Stimulated activated CD8-positive, alpha-beta memory T cell treated with anti-CD3 and anti-CD28 coated beads, Interleukin-15, amount 100 ng/mL, for 48 hours (primary cell): ENCODE results near the gene ACOT8.
"Not testable (repeated sequence)": the region's sequence is repeated elsewhere in the genome, so short reads cannot be mapped to it uniquely, and the experiment has no call there.

Experiments
- DNase-seq, 2 donors: peaks; one replicate each; pipeline ENCODE4 v3.0.0-alpha.2; 2020; ENCODE audit warnings: low read depth in 2 of 2

The ACOT8 gene

GRCh38 chr20:45827712-45828111 lies 29.5 kb downstream of the ACOT8 start:
- DNase-seq: no peak

- DNase-seq: no peak
Observed at GRCh38 chr20:45827030-45827652, 30.1 kb downstream of the ACOT8 start, which contains the start of gene TNNC2. Gene TNNC2 (minus strand): TSS chr20:45827312. CDS start chr20:45827248, 64 bp downstream.

- no peak for DNase-seq
Observed at GRCh38 chr20:45826381-45827019, 30.7 kb downstream of the ACOT8 start.

GRCh38 chr20:45823949-45824835 lies 33.0 kb downstream of the ACOT8 start:
- DNase-seq: peak; percentile 22 to 28

- DNase-seq: no peak
Observed at GRCh38 chr20:45822857-45823256, 34.3 kb downstream of the ACOT8 start.

- no peak for DNase-seq
Observed at GRCh38 chr20:45821947-45822346, 35.2 kb downstream of the ACOT8 start.

- no peak for DNase-seq
Observed at GRCh38 chr20:45819466-45819865, 37.7 kb downstream of the ACOT8 start.

- no peak for DNase-seq
Observed at GRCh38 chr20:45818239-45818638, 39.0 kb downstream of the ACOT8 start.

- no peak for DNase-seq
Observed at GRCh38 chr20:45817376-45818194, 39.6 kb downstream of the ACOT8 start.

GRCh38 chr20:45816951-45817350 lies 40.2 kb downstream of the ACOT8 start:
- no peak for DNase-seq

GRCh38 chr20:45814314-45814713 lies 42.9 kb downstream of the ACOT8 start:
- DNase-seq: no peak

- no peak for DNase-seq
Observed at GRCh38 chr20:45813489-45813888, 43.7 kb downstream of the ACOT8 start.

- no peak for DNase-seq
Observed at GRCh38 chr20:45813006-45813340, 44.2 kb downstream of the ACOT8 start.

- peak; percentile 93 to 95 for DNase-seq
Observed at GRCh38 chr20:45812157-45813005, 44.8 kb downstream of the ACOT8 start, which contains the start of gene UBE2C. Gene UBE2C (plus strand): TSS chr20:45812644. CDS start chr20:45812696, 52 bp downstream.

- no peak for DNase-seq
Observed at GRCh38 chr20:45810191-45810970, 46.8 kb downstream of the ACOT8 start.

GRCh38 chr20:45801851-45802250 lies 55.3 kb downstream of the ACOT8 start:
- DNase-seq: no peak

- peak; percentile 32 to 37 for DNase-seq
Observed at GRCh38 chr20:45798935-45799642, 58.1 kb downstream of the ACOT8 start.

- not testable (repeated sequence) for DNase-seq
Observed at GRCh38 chr20:45797955-45798354, 59.2 kb downstream of the ACOT8 start.

GRCh38 chr20:45797510-45797909 lies 59.7 kb downstream of the ACOT8 start:
- DNase-seq: not testable (repeated sequence)
